ENCODE measurements around the gene KAT2B. TPM values are rescaled to one million over a fixed set of nuclear protein-coding genes. Genes with fewer than 3 reads are reported as not detected.

KAT2B gene
- total RNA-seq, 1 experiment from 2014 or later = 3.2 TPM

GRCh38 chr3:20047976-20048883, 8.0 kb downstream of the KAT2B start:
- Histone ChIP-seq H2AFZ (no peak overlapping the region), H3K27ac (no peak overlapping the region), H3K27me3 (ENCODE audit: insufficient read depth, low read depth) (no peaks in the 10 kb centered on the region), H3F3A (ENCODE audit: insufficient read depth, low read depth) (peaks cover 6% of the 10 kb centered on the region; the same call in 1 of the 2 replicates), H3K9me3 (ENCODE audit: insufficient read depth, low read depth) (no peaks in the 10 kb centered on the region), H3K4me1 (replicated peaks; ENCODE audit: insufficient read depth) (peaks cover 17% of the 10 kb centered on the region), H3K36me3 (ENCODE audit: low read depth) (no peaks in the 10 kb centered on the region), H4K20me1 (ENCODE audit: insufficient read depth) (no peaks in the 10 kb centered on the region), H3K4me3 (no peak overlapping the region), H3K4me2 (no peak overlapping the region), H3K9me2 (ENCODE audit: insufficient read depth) (no peaks in the 10 kb centered on the region), H3K79me2 (ENCODE audit: low read depth) (no peaks in the 10 kb centered on the region)
- no TSS peak for BruUV-seq (replicated peaks)
- TF ChIP-seq EZH2 (IDR thresholded peaks at IDR 0.05; ENCODE audit: low read depth) (no peak), CTCF (conservative IDR thresholded peaks at IDR 0.05) (no peak)
- no peak for DNase-seq
- ChIA-PET POLR2A (ENCODE audit: unreplicated experiment) (no interaction called here), CTCF (no interaction called here)
- intact Hi-C loops (cut with micrococcal nuclease; ENCODE audit: unreplicated experiment) = no loop called here

- BruUV-seq (replicated peaks) = no TSS peak
Observed at GRCh38 chr3:20051123-20051806, 11.0 kb downstream of the KAT2B start.

GRCh38 chr3:20052851-20053250, 12.6 kb downstream of the KAT2B start:
- no peak for DNase-seq
- Histone ChIP-seq H3K36me3 (ENCODE audit: low read depth) (no peaks in the 10 kb centered on the region), H2AFZ (no peak overlapping the region), H3K27ac (no peak overlapping the region), H4K20me1 (ENCODE audit: insufficient read depth) (no peaks in the 10 kb centered on the region; the same call in 1 of the 2 replicates), H3K79me2 (ENCODE audit: low read depth) (no peaks in the 10 kb centered on the region), H3K27me3 (ENCODE audit: insufficient read depth, low read depth) (no peaks in the 10 kb centered on the region), H3K4me3 (no peak overlapping the region), H3K9me2 (ENCODE audit: insufficient read depth) (no peaks in the 10 kb centered on the region), H3K4me1 (replicated peaks; ENCODE audit: insufficient read depth) (peaks cover 37% of the 10 kb centered on the region), H3F3A (ENCODE audit: insufficient read depth, low read depth) (peaks cover 26% of the 10 kb centered on the region), H3K9me3 (ENCODE audit: insufficient read depth, low read depth) (no peaks in the 10 kb centered on the region), H3K4me2 (no peak overlapping the region)
- intact Hi-C loops (cut with micrococcal nuclease; ENCODE audit: unreplicated experiment) = no loop called here
- TF ChIP-seq CTCF (conservative IDR thresholded peaks at IDR 0.05) (no peak), EZH2 (IDR thresholded peaks at IDR 0.05; ENCODE audit: low read depth) (no peak)
- ChIA-PET CTCF (no interaction called here), POLR2A (ENCODE audit: unreplicated experiment) (no interaction called here)
- BruUV-seq (replicated peaks) = no TSS peak

More at GRCh38 chr3:20051123-20051806, 11.0 kb downstream of the KAT2B start:
- no peaks in the 10 kb centered on the region for H3K36me3 ChIP-seq (ENCODE audit: low read depth)
- no peak overlapping the region for H3K4me2 ChIP-seq
- TF ChIP-seq EZH2 (IDR thresholded peaks at IDR 0.05; ENCODE audit: low read depth) = no peak
- TF ChIP-seq CTCF (conservative IDR thresholded peaks at IDR 0.05) = no peak
- ChIA-PET POLR2A (ENCODE audit: unreplicated experiment) (no interaction called here), CTCF (no interaction called here)
- H3K9me3 ChIP-seq (ENCODE audit: insufficient read depth, low read depth) = no peaks in the 10 kb centered on the region
- peaks cover 21% of the 10 kb centered on the region for H3K4me1 ChIP-seq (replicated peaks; ENCODE audit: insufficient read depth)
- no peak overlapping the region for H3K4me3 ChIP-seq
- H4K20me1 ChIP-seq (ENCODE audit: insufficient read depth) = no peaks in the 10 kb centered on the region; the same call in 1 of the 2 replicates
- no peaks in the 10 kb centered on the region for H3K9me2 ChIP-seq (ENCODE audit: insufficient read depth)
- H3K27ac ChIP-seq = no peak overlapping the region
- no peaks in the 10 kb centered on the region for H3K79me2 ChIP-seq (ENCODE audit: low read depth)
- intact Hi-C loops (cut with micrococcal nuclease; ENCODE audit: unreplicated experiment) = no loop called here
- H2AFZ ChIP-seq = no peak overlapping the region
- H3F3A ChIP-seq (ENCODE audit: insufficient read depth, low read depth) = peaks cover 10% of the 10 kb centered on the region
- DNase-seq = no peak
- no peaks in the 10 kb centered on the region for H3K27me3 ChIP-seq (ENCODE audit: insufficient read depth, low read depth)

Data from PC-9 (cell line).